GM21515 (cell line): ENCODE results near the gene SDR39U1.

Experiments
- ATAC-seq: cut with Tn5 transposase; IDR thresholded peaks from one replicate; pipeline ENCODE4 v1.9.1; 2021; ENCODE audit not compliant: unreplicated experiment

SDR39U1 gene

GRCh38 chr14:24414077-24414476, 28.5 kb downstream of the SDR39U1 start:
- ATAC-seq, result no peak

- ATAC-seq, result no peak
These were observed 30.9 kb downstream of the SDR39U1 start for GRCh38 chr14:24411443-24412389.

GRCh38 chr14:24409956-24410355, 32.6 kb downstream of the SDR39U1 start:
- ATAC-seq, result no peak

GRCh38 chr14:24409192-24409591, 33.4 kb downstream of the SDR39U1 start:
- no peak for ATAC-seq

GRCh38 chr14:24408764-24409163, 33.8 kb downstream of the SDR39U1 start:
- no peak for ATAC-seq

- ATAC-seq, result no peak
These were observed 34.8 kb downstream of the SDR39U1 start for GRCh38 chr14:24407608-24408325.

- ATAC-seq, result no peak
These were observed 36.2 kb downstream of the SDR39U1 start for GRCh38 chr14:24406416-24406815.

GRCh38 chr14:24404814-24405213, 37.8 kb downstream of the SDR39U1 start:
- ATAC-seq, result no peak

GRCh38 chr14:24403294-24403998, 39.1 kb downstream of the SDR39U1 start:
- no peak for ATAC-seq

- ATAC-seq, result no peak
These were observed 40.5 kb downstream of the SDR39U1 start for GRCh38 chr14:24401810-24402702.

GRCh38 chr14:24399999-24400718, 42.4 kb downstream of the SDR39U1 start:
- no peak for ATAC-seq

GRCh38 chr14:24399447-24399822, 43.1 kb downstream of the SDR39U1 start:
- ATAC-seq, result no peak

- ATAC-seq, result no peak
These were observed 43.7 kb downstream of the SDR39U1 start, which contains the start of gene NYNRIN for GRCh38 chr14:24398653-24399446. TSS of gene NYNRIN (plus strand) at chr14:24399003. CDS start at chr14:24399247, 244 bp downstream.

- ATAC-seq, result no peak
These were observed 44.3 kb downstream of the SDR39U1 start for GRCh38 chr14:24398293-24398652.

GRCh38 chr14:24397639-24398292, 44.8 kb downstream of the SDR39U1 start:
- no peak for ATAC-seq

GRCh38 chr14:24395609-24396582, 46.7 kb downstream of the SDR39U1 start:
- ATAC-seq, result no peak

- ATAC-seq, result no peak
These were observed 48.3 kb downstream of the SDR39U1 start for GRCh38 chr14:24394275-24394674.
